ENCODE data around the gene KRT37.

The KRT37 gene

GRCh38 chr17:41449008-41449407 lies 24.6 kb upstream of the KRT37 start:
- TF ChIP-seq, protein P1, sequence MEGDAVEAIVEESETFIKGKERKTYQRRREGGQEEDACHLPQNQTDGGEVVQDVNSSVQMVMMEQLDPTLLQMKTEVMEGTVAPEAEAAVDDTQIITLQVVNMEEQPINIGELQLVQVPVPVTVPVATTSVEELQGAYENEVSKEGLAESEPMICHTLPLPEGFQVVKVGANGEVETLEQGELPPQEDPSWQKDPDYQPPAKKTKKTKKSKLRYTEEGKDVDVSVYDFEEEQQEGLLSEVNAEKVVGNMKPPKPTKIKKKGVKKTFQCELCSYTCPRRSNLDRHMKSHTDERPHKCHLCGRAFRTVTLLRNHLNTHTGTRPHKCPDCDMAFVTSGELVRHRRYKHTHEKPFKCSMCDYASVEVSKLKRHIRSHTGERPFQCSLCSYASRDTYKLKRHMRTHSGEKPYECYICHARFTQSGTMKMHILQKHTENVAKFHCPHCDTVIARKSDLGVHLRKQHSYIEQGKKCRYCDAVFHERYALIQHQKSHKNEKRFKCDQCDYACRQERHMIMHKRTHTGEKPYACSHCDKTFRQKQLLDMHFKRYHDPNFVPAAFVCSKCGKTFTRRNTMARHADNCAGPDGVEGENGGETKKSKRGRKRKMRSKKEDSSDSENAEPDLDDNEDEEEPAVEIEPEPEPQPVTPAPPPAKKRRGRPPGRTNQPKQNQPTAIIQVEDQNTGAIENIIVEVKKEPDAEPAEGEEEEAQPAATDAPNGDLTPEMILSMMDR (IDR thresholded peaks at IDR 0.05; ENCODE audit: borderline replicate concordance, insufficient read depth, low read depth, low read length), result no peak
- no peak overlapping the region for H3K4me3 ChIP-seq (ENCODE audit: low read depth, low read length)

DNA sequence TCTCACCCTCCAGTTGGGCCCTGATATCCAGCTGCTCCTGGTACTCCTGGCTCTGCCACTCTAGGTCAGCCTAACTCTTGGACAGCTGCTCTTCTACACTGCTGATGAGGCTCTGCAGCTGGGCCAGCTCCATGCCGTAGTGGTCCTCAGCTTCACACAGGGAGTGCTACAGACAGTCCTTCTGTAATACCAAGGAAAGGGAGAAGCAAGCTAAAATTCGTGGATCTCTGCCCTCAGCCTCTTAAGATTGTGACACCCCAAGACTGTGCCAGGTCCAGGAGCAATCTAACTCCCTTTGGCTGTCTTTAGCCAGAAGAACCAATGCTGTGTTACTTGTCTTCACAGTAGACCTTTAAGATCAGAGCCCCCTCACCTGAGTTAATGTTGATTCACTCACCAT lies 24.1 kb upstream of the KRT37 start:
- TF ChIP-seq, protein P1 (IDR thresholded peaks at IDR 0.05; ENCODE audit: borderline replicate concordance, insufficient read depth, low read depth, low read length), result no peak

DNA sequence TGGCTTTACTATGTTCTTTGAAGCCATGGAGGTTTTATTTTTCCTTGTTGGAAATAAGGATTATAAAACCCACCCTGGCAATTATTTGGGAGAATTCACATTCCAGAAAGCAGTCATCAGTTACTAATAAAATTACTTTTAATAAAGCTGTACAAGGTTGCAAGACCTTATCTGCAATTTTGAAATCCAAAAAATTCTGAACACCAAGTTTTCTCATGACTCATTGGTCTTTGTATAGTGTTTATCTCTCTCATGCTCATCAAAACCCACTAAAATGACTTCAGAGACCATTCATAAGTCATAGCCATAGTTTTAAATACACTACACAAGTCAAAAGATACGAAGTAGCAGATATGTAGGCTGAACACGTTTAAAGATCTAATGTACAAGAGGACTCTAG lies 22.4 kb upstream of the KRT37 start:
- TF ChIP-seq, protein P1 (IDR thresholded peaks at IDR 0.05; ENCODE audit: borderline replicate concordance, insufficient read depth, low read depth, low read length), result no peak
- no peak overlapping the region for H3K4me3 ChIP-seq (ENCODE audit: low read depth, low read length)

More for the DNA sequence above, 24.1 kb upstream of the KRT37 start:
- H3K4me3 ChIP-seq (ENCODE audit: low read depth, low read length), result no peak overlapping the region

DNA sequence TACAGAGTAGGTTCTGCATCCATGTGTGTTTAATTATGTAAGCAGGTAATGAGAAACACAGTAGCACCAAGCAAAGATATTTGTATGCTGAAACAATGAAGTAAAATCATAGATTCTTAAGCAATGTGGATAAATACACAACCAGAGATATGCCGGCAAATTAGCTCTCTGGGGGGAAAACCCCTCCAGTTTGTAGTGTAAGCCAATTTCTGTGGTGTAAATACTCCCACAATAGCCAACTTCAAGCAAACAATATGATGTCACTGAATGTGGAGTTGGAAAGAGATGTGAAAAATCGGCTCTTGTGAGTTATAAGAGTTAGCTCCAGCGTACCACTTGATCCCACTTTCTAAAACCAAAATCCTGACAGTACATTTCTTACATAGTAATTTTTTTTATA lies 20.3 kb upstream of the KRT37 start:
- TF ChIP-seq, protein P1 (IDR thresholded peaks at IDR 0.05; ENCODE audit: borderline replicate concordance, insufficient read depth, low read depth, low read length), result no peak
- H3K4me3 ChIP-seq (ENCODE audit: low read depth, low read length), result no peak overlapping the region

DNA sequence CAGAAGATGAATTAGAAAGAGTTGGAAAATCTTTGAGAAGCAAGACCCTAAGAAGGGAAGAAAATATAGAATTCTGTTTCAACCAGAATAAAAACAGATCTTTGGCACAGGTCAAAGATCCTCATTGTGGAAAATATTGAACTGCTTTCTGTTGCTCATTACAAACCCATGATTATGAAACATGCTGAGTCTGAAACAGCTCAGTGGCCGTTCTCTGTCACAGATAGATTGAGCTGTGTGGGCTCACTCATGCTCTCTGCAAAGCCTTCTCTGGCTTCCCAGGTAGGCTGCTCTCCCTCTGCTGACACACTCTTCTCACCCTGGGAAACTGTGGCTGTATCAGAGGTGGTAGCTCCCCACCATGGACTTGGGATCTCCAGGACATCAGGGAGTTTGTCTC lies 19.8 kb upstream of the KRT37 start:
- H3K4me3 ChIP-seq (ENCODE audit: low read depth, low read length), result no peak overlapping the region
- TF ChIP-seq, protein P1 (IDR thresholded peaks at IDR 0.05; ENCODE audit: borderline replicate concordance, insufficient read depth, low read depth, low read length), result no peak

DNA sequence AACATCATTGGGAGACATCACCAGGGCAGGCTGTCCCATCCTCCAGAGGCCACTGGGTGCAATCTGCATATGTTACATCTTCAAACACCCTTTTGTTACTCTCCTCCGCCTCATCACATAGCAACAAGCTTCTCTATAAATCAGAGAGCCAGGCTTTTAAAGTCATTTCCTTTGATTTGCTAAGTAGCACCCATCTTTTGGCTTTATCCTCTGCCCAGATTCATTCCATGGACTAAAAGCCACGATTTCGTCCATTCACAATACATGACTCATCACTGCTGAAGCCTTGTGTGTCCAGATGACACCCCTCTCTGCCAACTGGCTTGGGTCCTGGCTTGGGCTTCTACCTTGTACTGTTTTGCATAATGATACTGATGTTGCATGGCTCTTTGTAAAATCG lies 18.4 kb upstream of the KRT37 start:
- TF ChIP-seq, protein P1 (IDR thresholded peaks at IDR 0.05; ENCODE audit: borderline replicate concordance, insufficient read depth, low read depth, low read length), result no peak
- no peak overlapping the region for H3K4me3 ChIP-seq (ENCODE audit: low read depth, low read length)

GRCh38 chr17:41440531-41441033 lies 16.2 kb upstream of the KRT37 start, which contains the start of gene KRT38:
Gene KRT38, minus strand, starts transcription at chr17:41440983. Its CDS starts 62 bp downstream, at chr17:41440921.
- TF ChIP-seq, protein P1 (IDR thresholded peaks at IDR 0.05; ENCODE audit: borderline replicate concordance, insufficient read depth, low read depth, low read length), result no peak
- no peak within 1 kb of the TSS for H3K4me3 ChIP-seq (ENCODE audit: low read depth, low read length)

All from GM12875 (cell line).